ENCODE measurements around the gene EXOSC1.
"Not testable (repeated sequence)": the region's sequence is repeated elsewhere in the genome, so short reads cannot be mapped to it uniquely, and the experiment has no call there.

EXOSC1 gene, protein sequence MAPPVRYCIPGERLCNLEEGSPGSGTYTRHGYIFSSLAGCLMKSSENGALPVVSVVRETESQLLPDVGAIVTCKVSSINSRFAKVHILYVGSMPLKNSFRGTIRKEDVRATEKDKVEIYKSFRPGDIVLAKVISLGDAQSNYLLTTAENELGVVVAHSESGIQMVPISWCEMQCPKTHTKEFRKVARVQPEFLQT

DNA sequence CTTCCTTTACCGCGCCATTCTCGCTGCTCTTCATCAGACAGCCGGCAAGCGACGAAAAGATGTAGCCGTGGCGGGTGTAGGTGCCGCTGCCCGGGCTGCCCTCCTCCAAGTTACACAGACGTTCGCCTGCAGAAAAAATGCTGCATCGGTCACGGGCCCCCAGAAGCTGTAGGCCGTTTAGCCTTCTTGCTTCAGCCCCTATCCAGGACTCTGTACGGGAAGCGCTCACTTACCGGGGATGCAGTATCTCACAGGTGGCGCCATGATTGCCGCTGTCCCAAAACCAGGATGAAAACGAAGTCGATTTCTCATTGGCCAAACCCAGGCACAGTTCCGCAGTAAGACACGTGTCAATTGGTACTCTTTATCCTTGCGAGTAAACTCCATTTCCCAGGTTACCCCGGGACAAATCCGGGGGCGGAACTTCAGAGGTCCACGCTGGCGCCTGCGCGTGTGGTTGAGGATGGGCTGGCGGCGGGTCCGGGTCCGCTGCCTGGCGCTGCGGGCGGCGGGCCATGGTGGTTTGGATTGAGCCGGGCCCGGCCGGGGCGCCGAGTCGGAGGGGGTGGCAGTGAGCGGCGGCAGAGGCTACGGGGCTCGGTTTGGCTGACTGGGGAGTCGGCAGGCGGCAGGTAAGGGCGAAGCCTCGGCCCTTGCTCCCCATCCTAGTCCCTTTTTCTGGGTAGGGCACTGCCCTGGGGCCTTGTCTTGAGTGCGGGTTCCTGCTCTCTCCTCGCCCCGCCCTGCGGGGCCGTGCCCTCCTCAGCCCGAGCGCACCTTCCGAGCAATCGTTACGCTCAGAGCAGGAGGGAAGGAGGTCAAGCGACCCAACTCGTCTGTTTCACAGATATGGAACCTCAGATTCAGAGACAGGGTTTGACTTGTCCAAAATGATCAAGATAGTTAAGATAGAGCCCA is at the start of gene EXOSC1, which contains the start of gene ZDHHC16:
TSS of gene EXOSC1 (minus strand) at position 285 of the 918 bp plus-strand sequence. CDS start at position 264, 21 bp downstream.
TSS of gene ZDHHC16 (plus strand) at position 454 of the 918 bp plus-strand sequence. CDS start 5,501 bp downstream, outside the sequence.
- DNase-seq = peak; percentile 89

DNA sequence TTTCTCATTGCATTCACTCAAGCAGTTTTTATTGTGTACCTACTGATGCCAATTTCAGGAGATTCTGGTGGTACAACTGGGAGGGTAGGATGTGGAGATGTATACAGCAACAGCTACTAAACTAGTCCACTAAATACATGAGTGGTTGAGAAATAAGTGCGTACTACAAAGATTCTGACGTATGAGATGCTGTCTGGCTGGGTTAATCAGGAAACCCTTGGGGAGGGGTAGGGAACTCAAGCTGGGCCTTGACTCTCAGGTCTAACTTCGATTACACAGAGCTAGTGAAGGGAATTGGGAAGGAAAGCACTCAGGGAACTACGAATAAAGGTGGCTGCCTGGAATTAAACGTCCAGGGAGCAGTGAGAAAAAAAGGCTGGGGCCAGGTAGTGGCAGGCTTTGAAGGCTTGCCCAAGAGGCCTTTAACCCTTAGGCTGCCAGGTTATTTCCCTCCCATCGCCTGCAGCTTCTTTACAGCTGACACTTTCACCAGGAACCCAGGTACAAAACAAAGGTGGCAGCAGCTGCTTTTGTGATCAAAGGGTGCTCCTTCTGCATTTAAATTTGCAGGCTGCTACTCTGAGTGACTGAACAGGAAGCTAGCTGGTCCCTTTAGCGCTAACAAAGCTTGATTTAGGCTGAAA is 49.2 kb upstream of the EXOSC1 start:
- no peak for DNase-seq

DNA sequence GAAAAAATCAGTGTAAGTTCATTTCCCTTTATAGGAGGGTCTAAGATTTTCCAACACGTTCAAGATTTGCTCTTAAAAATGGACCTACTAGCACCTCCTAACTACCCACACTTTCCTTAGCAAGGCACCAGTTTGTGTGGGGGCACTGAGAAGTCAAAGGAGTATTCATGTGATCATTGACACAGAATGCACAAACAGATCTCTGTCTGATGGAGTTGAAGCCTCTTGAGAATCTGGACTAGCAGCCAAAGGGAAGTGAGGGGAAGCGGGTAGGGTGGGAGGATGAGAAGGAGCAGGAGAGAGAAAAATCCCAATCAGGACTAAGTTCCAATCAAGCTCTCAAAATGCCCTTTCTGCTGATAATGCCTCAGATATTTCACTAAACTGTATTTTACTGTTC is 48.3 kb upstream of the EXOSC1 start:
- DNase-seq = no peak

DNA sequence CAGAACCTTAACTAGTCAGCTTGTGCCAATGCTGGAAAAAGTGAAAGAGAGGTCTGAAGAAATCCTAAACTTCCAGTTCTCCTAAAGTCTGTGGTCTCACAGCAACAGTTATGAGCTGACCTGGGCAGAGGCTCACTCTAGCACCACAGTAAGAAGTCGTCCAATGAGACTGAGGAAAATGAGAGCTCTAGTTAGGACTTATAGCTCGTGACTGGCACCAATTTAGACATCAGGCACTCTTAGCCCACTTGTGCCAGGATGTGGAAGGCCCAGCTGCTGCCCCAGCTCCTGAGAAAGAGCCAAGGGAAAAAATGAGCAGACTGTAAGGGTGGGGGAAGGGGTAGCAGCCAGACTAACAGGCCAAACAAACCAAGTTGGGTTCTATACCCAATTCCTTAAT is 44.8 kb upstream of the EXOSC1 start:
- DNase-seq = no peak

DNA sequence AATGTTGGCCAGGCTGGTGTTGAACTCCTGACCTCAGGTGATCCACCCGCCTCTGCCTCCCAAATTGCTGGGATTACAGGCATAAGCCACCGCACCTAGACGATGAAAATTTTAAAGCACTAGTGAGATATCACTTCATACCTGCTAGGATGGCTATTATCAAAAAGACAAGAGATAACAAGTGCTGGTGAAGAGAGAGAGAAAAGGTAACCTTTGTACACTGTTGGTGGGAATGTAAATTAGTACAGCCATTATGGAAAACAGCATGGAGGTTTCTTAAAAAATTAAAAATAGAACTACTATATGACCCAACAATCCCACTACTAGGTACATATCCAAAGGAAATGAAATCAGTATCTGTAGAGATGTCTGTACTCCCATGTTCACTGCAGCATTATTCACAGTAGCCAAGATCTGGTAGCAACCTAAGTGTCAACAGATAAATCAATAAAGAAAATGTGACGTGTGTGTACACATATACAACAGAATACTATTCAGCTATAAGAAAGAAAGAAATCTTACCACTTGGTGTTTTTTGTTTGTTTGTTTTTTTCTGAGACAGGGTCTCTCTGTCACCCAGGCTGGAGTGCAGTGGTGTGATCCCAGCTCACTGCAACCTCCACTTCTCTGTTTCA is 40.0 kb upstream of the EXOSC1 start:
- DNase-seq = no peak

DNA sequence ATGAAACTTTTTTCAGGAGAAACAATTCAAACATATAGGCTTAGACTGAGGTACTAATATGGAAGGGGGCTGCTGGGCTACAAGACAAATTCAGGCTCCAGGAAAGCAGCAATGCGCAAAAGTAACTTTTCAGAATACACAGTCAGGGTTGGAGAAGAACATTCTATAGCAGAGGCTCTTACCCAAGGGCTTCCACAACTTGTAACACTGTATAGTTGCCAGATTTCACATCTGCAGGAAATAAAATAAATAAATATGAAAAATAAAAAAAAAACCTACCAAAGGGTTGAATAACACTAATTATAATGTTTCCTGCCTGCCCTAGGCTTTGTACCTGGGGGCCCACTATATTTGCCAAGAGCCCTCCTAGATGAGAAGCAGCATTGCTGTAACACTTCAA is 38.1 kb upstream of the EXOSC1 start:
- DNase-seq = no peak

DNA sequence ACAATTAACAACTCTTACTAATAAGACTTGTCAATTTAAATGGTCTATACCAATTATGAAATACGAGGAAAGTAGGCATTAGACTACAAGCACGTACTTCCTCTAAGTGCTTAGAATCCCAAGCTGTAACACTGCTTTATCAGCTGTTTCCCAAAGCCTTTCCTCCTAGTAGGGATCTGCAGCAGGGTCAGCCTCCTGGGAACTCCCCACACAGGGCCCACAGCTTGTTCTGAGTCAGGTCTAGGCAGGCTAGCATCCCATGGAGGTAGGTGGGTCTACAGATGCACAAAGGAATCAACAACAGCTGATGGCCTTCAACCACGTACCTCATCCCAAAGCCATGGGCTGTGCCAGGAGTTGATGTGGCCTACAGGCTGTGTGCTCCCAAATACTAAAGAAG is 37.7 kb upstream of the EXOSC1 start:
- no peak for DNase-seq

DNA sequence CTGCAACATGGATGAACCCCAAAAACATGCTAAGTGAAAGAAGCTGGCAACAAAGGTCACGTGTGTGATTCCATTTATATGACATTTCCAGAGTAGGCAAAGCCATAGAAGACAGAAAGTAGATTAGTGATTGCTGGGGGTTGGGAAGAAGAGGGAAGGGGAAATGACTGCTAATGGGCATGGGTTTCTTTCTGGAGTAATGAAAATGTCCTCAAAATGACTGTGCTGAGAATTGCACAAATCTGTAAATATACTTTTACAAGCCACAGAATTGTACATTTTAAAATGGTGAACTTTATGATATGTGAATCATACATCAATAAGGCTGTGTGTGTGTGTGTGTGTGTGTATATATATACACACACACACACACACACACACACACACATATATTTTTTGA is 36.6 kb upstream of the EXOSC1 start:
- no peak for DNase-seq

DNA sequence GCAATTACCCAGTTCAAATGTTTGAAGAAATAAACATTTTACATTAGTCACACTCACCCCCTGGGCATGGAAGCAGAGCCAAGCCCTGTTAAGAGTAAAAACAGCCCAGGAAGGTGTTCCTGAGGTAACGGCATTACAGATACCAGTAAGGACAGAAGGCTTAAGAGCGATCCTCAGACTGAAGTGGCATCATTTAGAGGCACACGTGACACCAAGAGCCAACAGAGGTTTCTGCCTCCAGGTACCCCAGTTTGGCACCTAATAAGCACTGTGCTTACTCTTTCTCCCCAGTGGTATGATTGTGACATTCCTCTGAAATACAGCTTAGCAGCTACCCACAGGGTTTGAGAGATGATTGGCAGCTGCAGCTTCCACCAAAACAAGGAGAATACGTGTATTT is 35.3 kb upstream of the EXOSC1 start:
- no peak for DNase-seq

DNA sequence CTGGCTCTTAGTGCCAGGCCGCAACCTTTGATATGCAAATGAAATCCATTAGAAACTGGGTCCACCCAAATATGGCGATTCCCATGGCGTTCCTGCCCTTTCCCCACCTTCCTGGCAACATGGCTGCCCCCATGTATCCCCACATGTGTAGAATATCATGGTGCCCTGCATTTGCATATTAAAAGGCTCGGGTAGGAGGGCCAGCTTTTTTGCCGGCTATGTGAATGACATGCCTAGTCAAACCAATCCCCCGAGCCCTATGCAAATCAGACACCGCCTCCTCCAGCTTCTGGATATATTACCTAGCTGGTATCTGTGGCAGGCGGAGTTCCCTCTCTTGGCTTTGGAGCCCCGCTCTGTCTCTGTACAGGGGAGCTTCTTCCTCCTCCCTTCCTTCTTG is 34.1 kb upstream of the EXOSC1 start:
- DNase-seq = no peak

DNA sequence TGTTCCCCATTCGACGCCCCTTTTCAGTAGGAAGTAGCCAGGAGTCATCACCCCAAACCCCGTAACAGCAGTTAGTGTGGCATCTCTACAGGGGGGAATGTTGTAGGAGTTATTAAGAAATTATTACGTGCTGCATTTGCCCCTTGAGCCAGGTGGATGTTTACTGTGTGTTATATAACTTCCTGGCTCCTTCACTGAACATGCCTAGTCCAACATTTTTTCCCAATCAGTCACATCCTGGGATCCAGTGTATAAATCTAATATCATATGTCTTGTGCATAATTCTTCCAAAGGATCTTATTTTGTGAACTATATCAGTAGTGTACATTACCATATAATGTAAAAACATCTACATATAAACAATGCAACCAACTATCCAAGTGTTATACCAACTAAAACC is 33.6 kb upstream of the EXOSC1 start:
- DNase-seq = not testable (repeated sequence)

DNA sequence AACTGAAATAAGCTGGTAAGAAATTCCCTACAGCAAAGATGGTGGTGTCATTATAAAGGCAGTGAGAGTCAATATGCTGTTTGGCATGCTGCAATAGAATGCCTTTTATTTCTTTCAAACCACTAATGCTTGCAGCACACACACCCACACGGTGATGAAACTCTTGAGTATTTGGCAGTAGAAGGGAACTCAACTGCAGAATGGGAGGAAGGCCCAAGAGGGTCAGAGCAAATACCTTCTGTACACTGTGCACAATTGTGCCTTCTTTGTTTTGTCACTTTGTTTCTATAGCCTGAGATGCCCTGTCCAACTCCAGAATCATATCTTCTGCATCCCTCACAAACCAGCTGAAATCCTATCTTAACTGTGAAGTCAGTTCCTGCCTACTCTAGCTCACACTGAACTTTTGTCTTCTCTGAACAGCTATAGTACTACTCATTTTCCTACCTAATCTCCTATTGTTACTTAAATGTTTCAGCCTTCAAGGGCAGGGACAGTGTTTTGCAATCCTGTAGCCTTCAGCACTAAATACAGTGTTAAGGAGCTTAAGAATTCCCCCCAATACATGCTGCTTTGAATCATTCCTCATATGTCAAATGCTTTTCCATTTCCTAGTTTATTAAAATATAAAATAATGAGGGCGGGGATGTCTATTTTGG is 30.3 kb upstream of the EXOSC1 start:
- DNase-seq = no peak

DNA sequence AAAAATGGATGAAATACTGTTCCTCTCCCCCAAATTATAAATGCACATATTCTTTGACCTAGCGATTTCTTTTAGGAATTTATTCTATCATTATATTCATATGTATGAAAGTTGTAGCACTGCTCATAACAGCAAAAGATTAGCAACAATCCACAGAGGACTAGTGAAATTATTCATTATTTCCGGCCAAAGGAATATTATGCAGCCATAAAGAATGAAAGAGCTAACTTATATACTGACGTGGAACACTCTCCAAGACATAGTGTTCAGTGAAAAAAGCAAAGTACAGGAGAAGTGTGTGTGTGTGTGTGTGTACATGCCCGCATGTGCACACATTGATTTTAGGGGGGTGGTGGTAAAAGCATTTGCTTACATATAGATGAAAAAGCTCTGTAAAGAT is 29.1 kb upstream of the EXOSC1 start:
- no peak for DNase-seq

DNA sequence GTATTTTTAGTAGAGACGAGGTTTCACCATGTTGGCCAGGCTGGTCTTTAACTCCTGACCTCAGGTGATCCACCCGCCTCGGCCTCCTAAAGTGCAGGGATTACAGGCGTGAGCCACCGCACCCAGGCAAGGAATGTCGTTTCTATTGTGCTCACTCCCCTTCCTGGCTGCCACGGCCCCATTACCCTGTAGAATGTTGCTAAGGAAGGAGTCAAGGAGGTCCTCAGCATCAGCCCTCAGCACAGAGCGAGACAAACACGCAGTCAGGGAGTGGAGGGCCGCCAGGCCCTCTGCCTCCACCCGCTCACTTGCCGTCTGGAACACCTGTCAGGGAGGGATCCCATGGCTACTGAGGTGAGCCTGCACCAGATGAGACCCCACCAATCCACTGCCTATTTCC is 23.0 kb upstream of the EXOSC1 start:
- DNase-seq = not testable (repeated sequence)

DNA sequence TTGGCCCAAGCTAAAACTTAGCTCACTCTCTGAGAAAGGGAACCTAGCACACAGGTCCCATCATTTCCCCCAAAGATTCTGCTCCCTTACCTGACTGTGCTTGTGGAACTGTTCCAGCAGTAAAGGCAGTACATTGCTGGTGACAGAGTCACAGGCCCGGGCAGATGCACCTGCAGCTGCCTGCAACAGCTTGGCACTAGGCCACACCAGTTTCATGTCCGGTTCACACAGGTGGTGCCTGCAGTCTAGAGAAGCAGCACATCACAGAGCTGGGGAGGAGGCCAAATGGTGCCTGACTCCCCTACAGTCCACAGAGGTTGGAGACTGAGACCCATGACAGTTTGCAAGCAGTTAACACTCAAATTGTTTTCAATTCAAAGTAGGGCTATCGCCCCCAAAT is 22.4 kb upstream of the EXOSC1 start:
- no peak for DNase-seq

DNA sequence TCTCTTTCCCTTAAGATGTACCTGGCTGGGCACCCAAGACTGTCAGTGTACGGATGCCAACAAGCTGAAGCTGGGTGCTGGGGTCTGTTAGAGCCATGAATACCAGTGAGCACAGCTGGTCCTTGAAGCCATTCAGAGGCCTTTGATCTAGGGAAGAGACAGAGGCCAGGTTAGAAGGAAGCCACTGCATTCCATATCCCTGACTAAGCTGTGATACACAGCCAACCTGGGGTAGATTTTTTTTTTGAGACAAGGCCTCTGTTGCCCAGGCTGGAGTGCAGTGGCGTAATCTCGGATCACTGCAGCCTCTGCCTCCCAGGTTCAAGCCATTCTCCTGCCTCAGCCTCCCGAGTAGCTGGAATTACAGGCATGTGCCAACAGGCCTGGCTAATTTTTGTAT is 20.9 kb upstream of the EXOSC1 start:
- DNase-seq = no peak

DNA sequence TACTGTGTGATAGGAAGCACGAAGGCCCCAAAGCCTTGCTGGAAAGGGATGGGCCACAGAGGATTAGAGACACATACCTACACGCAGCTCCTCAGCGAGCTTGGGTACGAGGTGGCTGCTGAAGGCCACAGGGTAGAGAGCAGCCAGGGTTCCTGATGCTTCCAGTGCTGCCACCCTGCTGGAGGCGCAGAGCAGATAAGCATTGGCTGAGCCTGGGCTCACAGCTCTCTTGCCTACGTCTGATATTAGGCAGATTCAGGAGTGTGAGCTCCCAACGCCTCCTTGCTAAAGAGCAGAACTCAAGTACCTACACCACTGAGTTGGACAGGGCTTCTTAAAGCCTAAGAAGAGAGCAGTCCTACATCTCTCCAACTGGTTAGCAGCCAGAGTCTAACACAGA is 20.2 kb upstream of the EXOSC1 start:
- no peak for DNase-seq

DNA sequence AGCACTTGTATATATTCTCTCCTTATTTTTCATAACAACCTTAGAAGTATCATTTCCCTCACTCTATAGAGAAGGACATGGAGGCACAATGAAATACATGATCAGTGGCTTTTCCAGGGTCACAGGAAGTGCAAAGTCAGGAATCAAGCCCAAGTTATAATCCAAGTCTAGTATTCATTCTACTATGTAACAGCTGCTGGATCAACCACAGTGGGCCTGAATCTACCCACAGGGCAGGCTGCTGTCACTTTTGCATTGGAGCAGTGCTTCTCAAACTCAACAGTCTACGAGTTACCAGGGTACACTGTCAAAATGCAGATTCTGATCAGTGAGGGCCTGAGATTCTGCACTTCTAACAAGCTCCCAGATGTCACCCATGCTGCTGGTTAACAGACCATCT is 18.4 kb upstream of the EXOSC1 start:
- DNase-seq = no peak

DNA sequence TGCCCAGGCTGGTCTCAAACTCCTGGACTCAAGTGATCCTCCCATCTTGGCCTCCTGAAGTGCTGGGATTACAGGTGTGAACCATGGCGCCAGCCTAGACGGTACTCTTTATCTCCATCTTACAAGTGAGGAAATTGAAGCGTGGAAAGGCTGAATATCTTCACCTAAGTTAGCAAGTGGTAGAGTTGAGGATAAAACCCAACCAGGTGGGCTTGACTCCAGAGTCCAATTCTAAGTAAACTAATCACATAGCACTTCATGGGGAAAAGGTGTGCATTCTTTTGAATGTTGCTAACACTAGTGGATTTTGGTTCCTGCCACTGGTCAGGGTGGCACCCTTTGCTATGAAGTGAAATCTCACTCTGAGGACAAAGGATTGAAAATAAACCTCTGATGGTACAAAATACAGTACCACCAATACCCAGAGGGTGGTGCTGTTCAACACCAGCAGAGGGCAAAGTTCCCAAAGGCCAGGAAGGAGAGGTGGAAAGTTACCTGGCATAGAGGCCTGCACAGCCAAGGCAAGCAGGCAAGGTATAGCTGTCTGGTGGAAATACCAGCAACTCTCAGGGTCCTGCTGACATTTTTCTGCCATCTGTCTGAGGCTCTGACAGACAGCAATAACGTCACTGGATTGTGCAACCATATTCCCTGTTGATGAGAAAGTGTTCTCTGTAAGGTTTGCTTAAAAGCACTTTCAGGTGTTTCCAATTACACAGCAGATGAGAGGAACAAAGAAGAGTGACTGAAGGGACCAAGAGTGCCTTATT is 17.7 kb upstream of the EXOSC1 start:
- DNase-seq = peak; percentile 29

DNA sequence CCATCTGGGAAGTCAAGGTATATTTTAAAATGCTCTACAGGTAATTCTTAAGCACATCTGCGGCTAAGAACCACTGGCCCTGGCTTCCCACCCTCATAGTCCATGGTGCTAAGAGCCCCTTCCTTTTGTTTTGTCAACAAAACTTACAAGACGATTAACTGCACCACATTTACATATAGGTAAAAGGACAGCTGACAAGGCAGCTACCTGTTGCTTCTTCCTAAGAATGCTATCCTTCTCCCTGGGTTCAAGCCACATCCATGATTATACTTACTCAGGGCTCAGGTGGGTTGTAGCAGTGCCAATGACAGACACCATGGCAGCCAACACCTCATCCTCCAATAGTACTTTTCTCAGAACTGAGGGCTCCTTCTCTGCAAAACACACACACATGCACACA is 16.5 kb upstream of the EXOSC1 start:
- DNase-seq = no peak

DNA sequence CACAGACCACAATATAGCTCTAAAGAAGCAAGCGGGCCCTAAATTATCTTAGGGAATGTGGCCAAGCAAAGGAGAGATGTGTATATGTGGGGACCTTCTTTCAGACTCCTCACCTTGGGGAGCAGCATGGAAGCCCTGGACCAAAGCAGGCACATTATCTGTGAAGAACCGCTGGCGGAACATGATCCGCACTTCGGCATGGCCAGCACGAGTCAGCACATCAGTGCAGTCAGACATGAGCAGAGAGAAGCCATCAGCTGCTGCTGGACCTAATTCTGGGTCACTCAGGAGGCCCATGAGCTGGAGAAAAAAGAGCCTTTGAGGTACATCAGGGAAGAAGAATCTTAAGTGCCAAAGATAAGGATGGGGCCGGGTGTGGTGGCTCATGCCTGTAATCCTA is 14.1 kb upstream of the EXOSC1 start:
- DNase-seq = no peak

DNA sequence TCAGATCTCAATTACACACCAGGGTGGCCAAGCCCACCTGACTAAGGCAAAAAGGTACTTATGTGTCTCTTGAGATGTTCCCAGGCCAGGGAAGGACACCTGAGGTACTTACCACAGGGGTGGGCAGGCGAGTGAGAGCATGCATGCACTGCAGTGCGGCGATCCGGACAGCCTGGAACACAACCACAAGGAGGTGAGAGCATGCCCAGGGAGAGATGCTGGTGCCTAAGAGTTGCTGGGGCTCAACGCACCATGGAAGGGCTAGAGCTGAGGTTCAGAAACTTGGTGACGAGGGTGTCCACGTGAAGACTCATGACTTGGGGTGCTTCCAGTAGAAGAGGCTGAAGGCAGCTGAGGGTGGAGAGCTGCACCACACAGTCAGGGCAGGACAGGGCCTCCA is 13.3 kb upstream of the EXOSC1 start:
- DNase-seq = no peak

Data from activated T-cell treated with anti-CD3 and anti-CD28 coated beads for 4 hours (primary cell).